T47D (cell line): Measurements from ENCODE around the gene CIB2.
A peak's percentile ranks its signal among the peaks of the same experiment; 100 is the strongest.

Experiments used
- DNase-seq, 2 experiments: peaks; one replicate each; pipeline versions ENCODE4 v3.0.0 to v3.0.0-alpha.2; 2011 to 2012; ENCODE audit warnings: low read depth in 1 of 2, low spot score in 1 of 2
- JUND ChIP-seq: IDR thresholded peaks from 2 replicates; pipeline ENCODE4 v1.6.1; 2012; ENCODE audit warnings: low read depth
- in situ Hi-C: cut with HindIII; loops from 2 replicates; pipeline ENCODE4 v1.10.0; 2016; ENCODE audit warnings: low sequenced_read_pairs, low pct_unique_long_range_greater_than_20kb

The CIB2 gene

GRCh38 chr15:78083186-78083585, 48.1 kb downstream of the CIB2 start:
- in situ Hi-C loops, result no loop called here
- DNase-seq, result no peak
- no peak for TF ChIP-seq JUND

DNA sequence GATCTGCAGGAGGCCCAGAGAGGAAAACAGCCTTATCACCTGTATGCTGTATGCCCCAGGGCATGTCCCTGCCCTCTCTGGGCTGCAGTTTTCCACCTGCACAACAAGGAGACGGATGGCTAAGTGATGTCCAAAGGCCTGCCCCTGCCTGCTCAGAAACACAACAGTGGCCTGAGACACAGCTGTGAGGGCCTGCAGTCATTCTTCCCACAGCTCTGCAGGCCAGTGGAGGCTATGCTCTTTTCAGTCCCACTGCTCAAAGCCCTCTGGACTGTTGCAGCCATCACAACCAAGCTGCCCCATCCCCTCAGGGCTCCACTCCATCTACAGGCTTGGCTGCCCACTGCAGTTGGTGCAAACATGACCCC, 48.5 kb downstream of the CIB2 start:
- no peak for DNase-seq
- no peak for TF ChIP-seq JUND
- in situ Hi-C loops, result no loop called here

GRCh38 chr15:78082106-78082742, 49.0 kb downstream of the CIB2 start:
- DNase-seq, result no peak
- no peak for TF ChIP-seq JUND
- in situ Hi-C loops, result no loop called here

DNA sequence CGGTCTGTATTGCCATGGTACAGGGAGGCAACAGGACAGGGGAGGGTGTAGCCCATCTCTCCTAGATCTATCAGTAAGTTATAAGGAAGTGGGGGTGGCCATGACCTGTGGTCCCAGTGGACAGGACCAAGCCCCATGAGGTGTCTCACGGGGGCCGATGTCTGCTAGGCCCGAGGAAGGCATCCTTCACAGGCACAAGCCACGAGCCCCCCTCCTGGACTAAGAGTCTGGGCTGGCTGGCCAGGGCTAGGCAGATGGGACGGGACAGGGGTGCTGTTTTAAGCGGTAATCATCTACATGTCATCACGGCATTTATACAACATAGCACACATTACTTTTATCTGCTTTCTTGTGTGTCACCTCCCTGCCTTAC, 51.2 kb downstream of the CIB2 start:
- no peak for TF ChIP-seq JUND
- DNase-seq, result no peak
- in situ Hi-C loops, result no loop called here

- in situ Hi-C loops, result no loop called here
- TF ChIP-seq JUND, result no peak
- no peak for DNase-seq
These were observed 51.8 kb downstream of the CIB2 start for GRCh38 chr15:78079298-78080087.

DNA sequence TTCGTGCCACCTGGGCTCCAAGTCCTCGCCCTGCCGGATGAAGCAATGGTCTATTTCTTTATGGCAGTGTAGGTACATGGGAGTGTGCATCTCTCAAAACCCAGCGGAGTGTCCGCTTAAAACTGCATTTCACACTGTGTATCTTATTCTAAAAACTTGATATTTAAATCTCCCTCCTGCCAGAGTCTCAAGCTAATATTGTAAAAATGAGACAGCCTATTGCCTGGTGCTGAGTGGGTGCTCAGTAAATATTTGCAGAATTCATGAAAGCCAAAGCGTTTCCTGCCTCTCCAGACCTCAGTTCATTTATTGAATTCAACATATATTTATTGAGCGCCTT, 53.4 kb downstream of the CIB2 start:
- no peak for TF ChIP-seq JUND
- in situ Hi-C loops, result no loop called here
- DNase-seq, result no peak

DNA sequence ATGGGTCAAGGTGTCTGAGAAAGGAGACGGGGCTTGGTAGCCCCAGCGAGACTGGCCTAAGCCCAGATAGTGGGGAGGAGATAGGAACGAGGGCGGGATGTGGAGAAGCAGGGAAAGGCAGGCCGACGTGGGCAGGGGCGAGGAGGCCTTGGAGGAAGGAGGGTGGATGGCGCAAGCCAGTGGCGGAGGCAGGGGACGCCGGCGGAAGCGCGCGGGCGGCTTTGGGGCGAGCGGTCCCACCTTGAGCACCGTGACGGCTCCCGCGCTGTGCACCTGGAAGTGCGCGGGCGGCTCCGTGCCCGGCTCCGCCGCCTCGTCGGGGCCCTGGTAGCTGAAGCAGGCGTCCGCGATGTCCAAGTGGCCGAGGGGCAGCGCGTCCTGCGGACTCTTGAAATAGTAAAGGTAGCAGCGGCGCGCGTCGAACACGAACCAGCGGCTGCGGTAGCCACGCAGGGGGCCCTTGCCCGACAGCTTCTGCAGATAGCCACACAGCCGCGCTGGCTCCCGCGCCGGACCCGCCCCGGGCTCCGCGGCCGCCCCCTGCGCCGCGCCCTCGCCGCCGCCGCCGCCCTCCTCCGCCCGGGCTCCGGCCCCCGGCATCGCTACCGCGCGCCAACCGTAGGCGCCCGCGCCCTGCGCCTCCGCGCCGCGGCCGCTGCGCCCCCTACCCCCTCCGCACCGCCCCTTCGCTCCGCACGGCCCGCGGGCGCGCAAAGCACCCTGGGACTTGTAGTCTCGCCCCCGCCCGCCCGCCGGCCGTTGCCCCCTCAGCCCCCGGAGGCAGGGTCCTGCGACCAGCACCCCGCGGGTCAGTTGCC, 54.0 kb downstream of the CIB2 start, which contains the start of gene TBC1D2B:
TBC1D2B (minus strand) TSS at position 659 of the 818 bp plus-strand sequence; CDS start at position 600, 59 bp downstream.
- in situ Hi-C loops, result no loop called here
- peak; percentile 33 to 42 for DNase-seq
- no peak for TF ChIP-seq JUND

DNA sequence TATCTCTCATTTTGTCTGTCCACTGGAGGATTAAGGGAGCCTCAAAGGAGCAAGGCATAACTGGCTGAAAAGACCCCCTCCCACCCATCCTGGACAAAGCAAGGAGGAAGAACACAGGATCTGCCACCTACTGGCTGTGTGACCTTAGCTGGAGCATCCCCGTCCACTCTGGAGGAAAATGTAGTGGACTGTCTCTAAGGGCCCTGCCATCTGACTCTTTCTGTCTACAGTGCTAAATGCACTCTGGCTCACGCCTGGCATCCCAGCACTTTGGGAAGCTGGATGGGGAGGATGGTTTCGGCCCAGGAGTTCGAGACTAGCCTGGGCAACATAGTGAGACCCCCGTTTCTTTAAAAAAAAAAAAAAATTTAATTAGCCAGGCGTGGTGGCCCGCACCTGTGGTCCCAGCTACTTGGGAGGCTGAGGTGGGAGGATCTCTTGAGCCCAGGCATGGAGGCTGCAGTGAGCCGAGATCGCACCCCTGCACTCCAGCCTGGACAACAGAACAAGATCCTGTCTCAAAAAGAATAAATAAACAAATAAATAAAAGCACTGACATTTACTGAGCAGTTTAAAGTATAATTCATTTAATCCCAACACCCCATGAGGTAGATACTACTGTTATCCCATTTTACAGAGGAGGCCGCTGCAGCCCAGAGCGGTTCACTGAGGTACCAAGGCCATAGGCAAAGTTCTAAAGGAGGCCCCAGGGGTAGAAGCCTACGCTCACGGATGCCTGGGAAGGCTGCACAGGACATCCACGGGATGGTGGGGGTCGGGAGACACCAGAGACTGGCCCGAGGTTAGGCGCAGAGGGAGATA, 54.8 kb downstream of the CIB2 start:
- in situ Hi-C loops, result no loop called here
- no peak for DNase-seq
- TF ChIP-seq JUND, result no peak

DNA sequence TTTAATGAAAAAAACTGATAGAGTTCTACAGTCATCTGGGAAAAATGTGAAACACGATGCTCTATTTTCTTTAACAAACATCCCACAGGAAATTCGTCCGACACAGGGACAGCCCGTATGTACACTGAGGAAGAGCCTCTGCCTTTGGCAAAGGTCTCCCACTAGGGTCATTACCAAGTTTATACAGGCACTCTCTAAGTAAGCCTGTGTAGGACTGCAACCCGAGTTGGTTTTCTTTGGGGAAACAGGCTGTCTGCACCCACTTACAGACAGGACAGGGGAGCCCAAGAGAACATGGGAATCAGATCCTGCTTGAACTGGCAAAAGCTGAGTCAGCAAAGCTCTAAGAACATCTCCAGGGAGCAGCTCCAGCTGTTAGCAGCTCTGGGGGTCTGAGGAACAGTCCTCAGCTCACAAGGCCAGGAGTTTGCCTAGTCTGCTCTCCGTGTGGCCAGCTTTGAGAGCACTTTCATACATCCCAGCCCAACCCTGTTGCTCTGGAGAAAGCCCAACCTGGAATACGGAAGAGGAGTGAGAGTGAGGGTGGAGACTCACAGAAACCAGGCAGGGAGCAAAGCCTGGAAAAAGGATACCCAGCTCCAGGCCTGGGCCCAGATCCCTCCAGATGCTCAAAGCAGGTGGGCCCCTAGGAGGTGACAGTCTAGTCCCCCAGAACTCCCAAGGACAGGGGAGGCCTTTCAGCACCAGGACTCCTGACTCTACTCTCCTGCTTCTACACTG, 55.6 kb downstream of the CIB2 start:
- DNase-seq, result peak in 1 of 2 experiments; percentile 69
- in situ Hi-C loops, result no loop called here
- no peak for TF ChIP-seq JUND

DNA sequence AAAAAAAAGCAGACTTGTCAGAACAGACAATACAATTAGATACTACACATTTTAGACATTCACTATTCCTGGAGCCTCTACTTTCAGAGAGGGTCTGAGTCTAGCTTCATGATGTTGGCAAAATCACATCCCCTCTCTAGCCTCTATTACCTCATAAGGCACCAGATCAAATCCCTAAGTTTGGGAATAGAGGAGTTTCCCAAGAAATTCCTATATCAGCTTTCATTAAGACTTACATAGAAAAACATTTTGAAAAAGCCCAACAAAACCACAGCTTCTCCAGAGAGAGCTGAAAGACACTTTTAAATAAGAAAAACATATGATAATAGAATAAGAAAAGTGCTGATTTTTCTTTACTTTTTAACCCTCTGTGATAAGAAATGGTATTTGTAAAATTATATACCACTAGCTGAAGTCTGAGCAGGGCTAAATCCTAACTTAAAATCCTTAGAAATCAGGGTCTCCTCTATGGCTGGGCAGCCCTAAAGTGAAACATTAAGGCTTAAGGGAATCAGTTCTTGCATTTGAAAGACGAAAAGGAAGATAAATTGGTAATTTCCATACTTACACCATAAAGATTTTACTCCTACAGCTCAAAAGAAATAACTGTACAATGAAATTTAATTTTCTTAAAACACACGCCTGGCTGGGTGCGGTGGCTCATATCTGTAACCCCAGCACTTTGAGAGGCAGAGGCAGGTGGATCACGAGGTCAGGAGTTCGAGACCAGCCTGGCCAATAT, 58.0 kb downstream of the CIB2 start:
- no peak for TF ChIP-seq JUND
- in situ Hi-C loops, result no loop called here
- no peak for DNase-seq
